Measurements from ENCODE around the gene MEI1.
"Not testable (repeated sequence)": the region's sequence is repeated elsewhere in the genome, so short reads cannot be mapped to it uniquely, and the experiment has no call there.

MEI1 gene

GRCh38 chr22:41668971-41669911, 30.1 kb upstream of the MEI1 start:
- in situ Hi-C loops (cut with HindIII; ENCODE audit: low pct_unique_long_range_greater_than_20kb, low sequenced_read_pairs) = no loop called here
- TF ChIP-seq JUND (IDR thresholded peaks at IDR 0.05; ENCODE audit: low read depth) = no peak
- no peak for DNase-seq (ENCODE audit: low read depth in 1 of 2, low spot score in 1 of 2)

GRCh38 chr22:41672096-41672495, 27.2 kb upstream of the MEI1 start:
- in situ Hi-C loops (cut with HindIII; ENCODE audit: low pct_unique_long_range_greater_than_20kb, low sequenced_read_pairs) = not testable (repeated sequence)
- DNase-seq (ENCODE audit: low read depth in 1 of 2, low spot score in 1 of 2) = peak in 1 of 2 experiments; percentile 78

GRCh38 chr22:41672780-41673509, 26.4 kb upstream of the MEI1 start:
- no peak for TF ChIP-seq JUND (IDR thresholded peaks at IDR 0.05; ENCODE audit: low read depth)
- DNase-seq (ENCODE audit: low read depth in 1 of 2, low spot score in 1 of 2) = peak in 1 of 2 experiments; percentile 62
- in situ Hi-C loops (cut with HindIII; ENCODE audit: low pct_unique_long_range_greater_than_20kb, low sequenced_read_pairs) = no loop called here

GRCh38 chr22:41674846-41675340, 24.4 kb upstream of the MEI1 start:
- no peak for TF ChIP-seq JUND (IDR thresholded peaks at IDR 0.05; ENCODE audit: low read depth)
- in situ Hi-C loops (cut with HindIII; ENCODE audit: low pct_unique_long_range_greater_than_20kb, low sequenced_read_pairs) = no loop called here
- DNase-seq (ENCODE audit: low read depth in 1 of 2, low spot score in 1 of 2) = no peak

- no peak for DNase-seq (ENCODE audit: low read depth in 1 of 2, low spot score in 1 of 2)
- in situ Hi-C loops (cut with HindIII; ENCODE audit: low pct_unique_long_range_greater_than_20kb, low sequenced_read_pairs) = no loop called here
- no peak for TF ChIP-seq JUND (IDR thresholded peaks at IDR 0.05; ENCODE audit: low read depth)
Measured at GRCh38 chr22:41676134-41676533, 23.2 kb upstream of the MEI1 start.

GRCh38 chr22:41681616-41682015, 17.7 kb upstream of the MEI1 start:
- TF ChIP-seq JUND (IDR thresholded peaks at IDR 0.05; ENCODE audit: low read depth) = no peak
- no peak for DNase-seq (ENCODE audit: low read depth in 1 of 2, low spot score in 1 of 2)
- in situ Hi-C loops (cut with HindIII; ENCODE audit: low pct_unique_long_range_greater_than_20kb, low sequenced_read_pairs) = no loop called here

GRCh38 chr22:41682033-41682807, 17.1 kb upstream of the MEI1 start:
- in situ Hi-C loops (cut with HindIII; ENCODE audit: low pct_unique_long_range_greater_than_20kb, low sequenced_read_pairs) = no loop called here
- TF ChIP-seq JUND (IDR thresholded peaks at IDR 0.05; ENCODE audit: low read depth) = no peak
- DNase-seq (ENCODE audit: low read depth in 1 of 2, low spot score in 1 of 2) = no peak

GRCh38 chr22:41683052-41683451, 16.3 kb upstream of the MEI1 start:
- DNase-seq (ENCODE audit: low read depth in 1 of 2, low spot score in 1 of 2) = no peak
- TF ChIP-seq JUND (IDR thresholded peaks at IDR 0.05; ENCODE audit: low read depth) = no peak
- in situ Hi-C loops (cut with HindIII; ENCODE audit: low pct_unique_long_range_greater_than_20kb, low sequenced_read_pairs) = no loop called here

GRCh38 chr22:41683616-41684015, 15.7 kb upstream of the MEI1 start:
- in situ Hi-C loops (cut with HindIII; ENCODE audit: low pct_unique_long_range_greater_than_20kb, low sequenced_read_pairs) = no loop called here
- TF ChIP-seq JUND (IDR thresholded peaks at IDR 0.05; ENCODE audit: low read depth) = no peak
- no peak for DNase-seq (ENCODE audit: low read depth in 1 of 2, low spot score in 1 of 2)

GRCh38 chr22:41684194-41684593, 15.1 kb upstream of the MEI1 start:
- in situ Hi-C loops (cut with HindIII; ENCODE audit: low pct_unique_long_range_greater_than_20kb, low sequenced_read_pairs) = no loop called here
- no peak for TF ChIP-seq JUND (IDR thresholded peaks at IDR 0.05; ENCODE audit: low read depth)
- no peak for DNase-seq (ENCODE audit: low read depth in 1 of 2, low spot score in 1 of 2)

GRCh38 chr22:41686890-41687289, 12.4 kb upstream of the MEI1 start:
- in situ Hi-C loops (cut with HindIII; ENCODE audit: low pct_unique_long_range_greater_than_20kb, low sequenced_read_pairs); DNase-seq (ENCODE audit: low read depth in 1 of 2, low spot score in 1 of 2): not testable (repeated sequence)

GRCh38 chr22:41687901-41688364, 11.4 kb upstream of the MEI1 start:
- TF ChIP-seq JUND (IDR thresholded peaks at IDR 0.05; ENCODE audit: low read depth) = no peak
- in situ Hi-C loops (cut with HindIII; ENCODE audit: low pct_unique_long_range_greater_than_20kb, low sequenced_read_pairs) = no loop called here
- no peak for DNase-seq (ENCODE audit: low read depth in 1 of 2, low spot score in 1 of 2)
